CD4-positive, alpha-beta T cell treated with Interleukin-6 at 100 ng/mL for 8 hours (primary cell): Measurements from ENCODE around the gene DDX25.

ENCODE experiments used
- DNase-seq: peaks from one replicate; pipeline ENCODE4 v3.0.0-alpha.2; 2020; ENCODE audit warnings: mixed read lengths, low spot score

Gene DDX25

DNA sequence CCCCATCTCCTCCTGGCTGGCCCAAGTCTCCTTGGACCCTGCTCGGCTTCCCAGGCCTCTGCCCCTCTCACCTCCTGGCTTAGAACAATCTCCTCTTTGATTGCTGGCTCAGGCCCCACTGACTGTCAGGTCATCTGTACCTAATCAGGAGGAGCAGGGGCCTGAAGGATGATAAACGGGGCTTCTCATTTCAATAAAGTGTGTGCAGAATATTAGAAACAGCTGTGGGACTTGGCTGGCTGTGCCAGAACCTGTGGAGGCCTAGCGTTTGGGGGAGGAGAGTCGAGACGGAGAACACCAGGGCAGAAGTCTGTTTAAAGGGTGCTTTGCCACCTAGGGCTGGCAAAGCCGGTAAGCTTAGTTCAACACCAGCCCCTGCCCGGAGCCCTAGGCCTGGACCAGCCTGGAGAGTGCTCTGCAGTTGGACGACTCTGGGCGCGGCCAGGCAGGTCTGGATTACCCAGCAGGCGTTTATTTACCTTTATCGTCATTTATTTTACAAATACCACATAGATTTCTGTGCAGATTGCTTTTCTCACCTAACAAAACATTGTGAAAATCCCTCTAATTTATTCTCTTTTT is 31.4 kb downstream of the DDX25 start:
- no peak for DNase-seq

GRCh38 chr11:125938418-125938817 is 34.1 kb downstream of the DDX25 start:
- DNase-seq: no peak

DNA sequence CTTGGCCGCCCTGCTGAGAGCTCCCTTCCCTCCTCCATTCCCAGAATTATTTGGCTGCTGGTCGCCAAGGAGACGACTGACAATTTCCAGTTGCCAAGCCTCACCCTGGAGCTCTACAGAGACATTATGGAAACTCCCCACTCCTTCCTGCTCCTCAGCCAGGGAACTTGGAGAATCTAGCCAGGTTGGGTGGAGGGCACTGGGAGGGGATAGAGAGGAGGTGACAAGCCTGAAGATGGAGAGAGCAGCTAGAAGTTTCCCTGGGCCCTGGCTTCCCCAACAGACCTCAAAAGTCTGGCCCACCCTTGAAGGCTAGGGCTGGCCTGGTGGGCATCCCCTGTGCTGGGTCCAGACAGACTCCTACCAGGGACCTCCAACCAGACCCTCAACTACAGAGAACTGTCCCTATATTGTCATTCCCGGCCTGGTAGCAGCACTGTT is 34.8 kb downstream of the DDX25 start:
- no peak for DNase-seq

DNA sequence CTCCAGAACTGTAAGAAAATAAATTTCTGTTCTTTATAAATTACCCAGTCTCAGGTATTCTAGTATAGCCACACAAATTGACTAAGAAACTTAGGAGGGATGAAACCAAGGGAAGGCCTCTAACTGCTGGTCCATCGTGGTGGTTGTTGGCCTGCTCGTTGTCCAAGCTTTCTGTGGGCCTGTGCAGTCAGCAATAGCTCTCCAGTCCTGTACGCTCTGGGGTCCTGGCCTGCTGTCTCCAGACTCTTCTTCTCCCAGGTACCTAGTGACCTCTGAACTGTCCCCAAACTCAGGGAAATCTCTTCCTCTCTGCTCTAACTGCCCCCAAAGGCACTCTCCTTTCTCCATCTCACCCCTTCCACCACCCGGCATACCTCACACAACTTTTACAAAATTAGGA is 35.8 kb downstream of the DDX25 start:
- no peak for DNase-seq

GRCh38 chr11:125941267-125941618 is 36.9 kb downstream of the DDX25 start:
- DNase-seq: no peak

GRCh38 chr11:125941619-125942611 is 37.6 kb downstream of the DDX25 start:
- peak; percentile 33 for DNase-seq

GRCh38 chr11:125942771-125943428 is 38.6 kb downstream of the DDX25 start:
- DNase-seq: no peak

GRCh38 chr11:125943661-125944349 is 39.5 kb downstream of the DDX25 start:
- DNase-seq: no peak

- DNase-seq: no peak
Observed at GRCh38 chr11:125944350-125945010, 40.2 kb downstream of the DDX25 start.

GRCh38 chr11:125945011-125945796 is 40.9 kb downstream of the DDX25 start:
- DNase-seq: no peak

- DNase-seq: no peak
Observed at GRCh38 chr11:125945797-125946520, 41.7 kb downstream of the DDX25 start, which contains the start of gene VSIG10L2. Gene VSIG10L2 (plus strand): TSS chr11:125946044. CDS start chr11:125946056, 12 bp downstream.

DNA sequence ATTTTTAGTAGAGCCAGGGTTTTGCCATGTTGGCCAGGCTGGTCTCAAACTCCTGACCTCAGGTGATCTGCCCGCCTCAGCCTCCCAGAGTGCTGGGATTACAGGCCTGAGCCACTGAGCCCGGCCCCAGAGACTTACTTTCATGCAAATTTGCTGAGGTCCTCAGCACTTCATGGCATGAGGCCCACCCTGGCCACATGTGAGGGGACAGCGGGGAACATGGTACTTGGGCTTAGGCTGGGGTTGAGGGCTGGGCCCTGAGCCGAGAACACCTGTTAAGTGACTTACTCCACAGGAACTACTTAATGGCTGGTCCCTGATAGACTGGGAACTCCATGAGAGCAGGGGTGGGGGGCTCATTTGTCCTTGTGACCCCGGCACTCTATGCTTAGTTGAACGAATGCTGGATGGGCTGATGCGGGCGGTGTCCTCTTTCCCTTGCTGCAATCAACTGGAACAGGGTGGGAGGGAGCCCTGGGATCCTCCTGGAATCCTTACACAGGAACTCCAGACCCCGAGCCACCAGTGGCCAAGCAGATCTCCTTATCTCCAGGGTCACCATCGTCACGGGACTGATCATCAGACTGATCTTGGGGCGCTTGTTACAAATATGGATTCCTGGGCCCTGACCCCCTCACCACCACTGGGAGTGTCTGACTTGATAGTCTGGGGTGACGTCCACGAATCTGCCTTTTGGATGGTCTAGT is 42.6 kb downstream of the DDX25 start:
- DNase-seq: no peak

GRCh38 chr11:125947419-125948277 is 43.3 kb downstream of the DDX25 start:
- no peak for DNase-seq

DNA sequence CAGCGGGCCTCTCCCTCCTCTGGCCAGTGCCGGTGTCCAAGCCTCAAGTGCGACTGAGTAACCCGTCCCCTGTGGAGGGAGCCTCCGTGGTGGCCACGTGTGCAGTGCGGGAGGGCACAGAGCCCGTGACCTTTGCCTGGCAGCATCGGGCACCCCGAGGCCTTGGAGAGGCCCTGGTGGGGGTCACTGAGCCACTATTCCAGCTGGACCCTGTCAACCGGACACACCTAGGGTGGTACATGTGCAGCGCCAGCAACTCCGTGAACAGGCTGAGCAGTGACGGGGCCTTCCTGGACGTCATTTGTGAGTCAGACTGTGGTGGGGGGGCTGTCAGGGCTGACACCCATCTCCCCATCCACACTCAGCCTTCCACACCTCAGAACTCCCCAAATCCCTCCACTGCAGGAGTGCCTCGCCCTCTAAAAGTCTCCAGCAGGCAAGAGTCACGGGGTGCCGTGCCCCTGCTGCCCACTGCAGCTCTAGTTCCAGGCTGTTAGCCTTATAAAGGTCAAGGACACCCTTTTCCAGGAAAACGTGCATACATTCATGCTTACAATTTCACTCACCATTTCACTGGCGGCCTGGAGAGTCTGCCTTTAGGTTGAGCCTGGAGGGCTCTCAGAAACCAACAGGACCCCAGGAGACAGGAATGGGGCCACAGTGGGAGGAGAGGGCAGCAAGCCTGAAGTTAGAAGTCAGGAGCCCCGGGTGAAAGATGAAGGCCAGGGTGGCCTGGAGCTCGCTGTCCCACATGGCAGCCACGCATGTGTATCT is 44.2 kb downstream of the DDX25 start:
- DNase-seq: no peak

DNA sequence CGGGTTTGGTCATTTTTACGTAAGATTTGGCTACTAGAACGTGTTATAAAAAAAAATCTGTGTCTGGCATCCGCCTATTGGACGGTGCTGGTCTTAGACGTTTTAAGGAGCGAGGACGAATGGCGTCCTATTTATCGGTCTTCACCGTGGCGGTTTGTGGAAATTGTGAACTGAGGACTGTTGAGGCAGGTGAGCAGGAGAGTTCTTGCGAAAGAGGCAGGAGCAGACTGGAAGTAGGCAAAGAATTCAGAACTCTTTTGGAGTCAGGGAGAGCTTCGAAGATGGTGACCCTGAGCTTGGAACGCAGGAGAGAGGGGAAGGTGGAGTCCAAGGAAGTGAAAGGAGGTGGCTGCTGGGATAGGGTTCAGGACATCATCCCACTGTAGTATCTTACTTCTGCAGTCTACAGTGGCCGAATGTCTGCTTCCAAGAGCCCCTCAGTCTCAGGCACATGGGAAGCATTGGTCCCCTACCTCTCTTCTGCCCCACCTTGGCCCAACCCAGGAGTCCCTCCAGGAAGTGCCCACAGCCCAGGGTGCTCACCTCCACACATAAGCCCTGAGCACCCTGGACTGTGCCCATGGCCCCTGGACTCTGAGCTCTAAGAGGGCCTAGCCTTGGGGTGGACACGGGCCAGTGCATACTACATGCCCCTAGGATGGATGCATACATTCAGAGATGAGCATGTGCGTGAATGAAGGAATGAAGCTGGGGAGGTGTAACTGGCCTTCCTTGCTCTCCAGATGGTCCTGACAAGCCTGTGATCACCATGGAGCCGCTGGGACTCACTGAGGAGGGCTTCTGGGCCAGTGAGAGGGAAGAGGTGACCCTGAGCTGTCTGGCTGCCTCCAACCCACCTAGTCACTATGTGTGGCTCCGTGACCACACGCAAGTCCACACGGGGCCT is 45.2 kb downstream of the DDX25 start:
- DNase-seq: no peak

GRCh38 chr11:125950178-125950490 is 45.8 kb downstream of the DDX25 start:
- DNase-seq: no peak
